Measurements from ENCODE around the gene NELFB.

Gene NELFB

GRCh38 chr9:137254624-137255447, at the start of gene NELFB:
NELFB (plus strand) TSS chr9:137255327.
- peak; percentile 95 for DNase-seq (ENCODE audit: low spot score)

DNA sequence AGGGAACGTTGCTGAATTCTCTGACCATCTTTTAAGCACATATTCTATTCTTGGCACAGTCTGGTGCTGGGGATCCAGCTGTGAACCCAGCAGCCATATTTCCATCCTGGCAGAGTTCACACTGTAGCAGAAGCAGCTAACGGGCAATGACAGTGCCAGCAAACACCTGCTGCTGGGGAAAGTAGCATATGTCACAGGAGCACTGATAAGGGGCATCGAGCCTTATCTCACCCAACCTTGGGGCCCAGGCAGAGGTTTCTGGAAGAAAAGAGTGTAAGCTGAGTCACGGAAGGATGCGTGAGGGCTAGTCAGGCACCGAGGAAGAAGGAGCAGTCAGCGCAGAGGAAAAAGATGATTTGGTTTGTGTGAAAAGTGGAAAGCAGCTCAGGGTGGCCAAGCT, 48.5 kb upstream of the NELFB start:
- DNase-seq (ENCODE audit: low spot score), result no peak

DNA sequence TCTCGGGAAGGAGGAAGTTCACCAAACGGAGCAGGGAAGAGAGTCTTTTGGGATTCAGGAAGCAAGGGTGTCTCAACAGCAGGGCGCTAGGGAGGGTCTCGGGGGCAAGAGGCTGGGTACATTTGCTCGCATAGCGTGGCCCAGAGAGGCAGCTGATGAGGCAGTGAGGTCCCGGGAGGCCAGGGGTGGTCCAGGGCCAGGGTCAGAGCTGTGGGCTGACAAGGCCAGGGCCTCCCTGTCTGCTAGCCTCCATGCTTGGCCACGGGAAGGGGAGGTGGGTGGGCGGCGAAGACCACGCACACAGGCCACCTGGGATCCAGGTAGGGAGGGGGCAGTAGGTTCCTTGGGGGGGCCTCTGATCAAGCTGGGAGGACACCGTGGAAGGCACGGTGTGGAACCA, 43.6 kb upstream of the NELFB start:
- no peak for DNase-seq (ENCODE audit: low spot score)

DNA sequence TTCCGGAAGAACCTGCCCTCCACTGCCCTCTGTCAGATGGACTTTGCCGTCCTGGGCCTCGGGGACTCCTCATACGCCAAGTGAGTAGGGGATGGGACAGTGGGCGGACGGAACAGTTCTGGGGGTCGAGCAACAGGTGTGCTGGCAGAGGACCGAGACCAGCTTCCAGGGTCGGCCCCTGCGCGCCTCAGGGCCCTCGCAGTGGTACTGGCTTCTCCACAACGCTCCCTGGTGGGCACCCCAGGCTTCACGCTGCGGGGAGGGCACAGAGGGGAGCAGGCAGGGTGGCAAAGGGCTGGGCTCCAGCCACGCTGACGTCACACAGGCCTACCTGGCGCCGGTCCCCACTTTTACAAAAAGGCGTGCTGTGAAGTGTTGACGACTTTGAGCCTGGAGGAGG, 42.6 kb upstream of the NELFB start:
- no peak for DNase-seq (ENCODE audit: low spot score)

DNA sequence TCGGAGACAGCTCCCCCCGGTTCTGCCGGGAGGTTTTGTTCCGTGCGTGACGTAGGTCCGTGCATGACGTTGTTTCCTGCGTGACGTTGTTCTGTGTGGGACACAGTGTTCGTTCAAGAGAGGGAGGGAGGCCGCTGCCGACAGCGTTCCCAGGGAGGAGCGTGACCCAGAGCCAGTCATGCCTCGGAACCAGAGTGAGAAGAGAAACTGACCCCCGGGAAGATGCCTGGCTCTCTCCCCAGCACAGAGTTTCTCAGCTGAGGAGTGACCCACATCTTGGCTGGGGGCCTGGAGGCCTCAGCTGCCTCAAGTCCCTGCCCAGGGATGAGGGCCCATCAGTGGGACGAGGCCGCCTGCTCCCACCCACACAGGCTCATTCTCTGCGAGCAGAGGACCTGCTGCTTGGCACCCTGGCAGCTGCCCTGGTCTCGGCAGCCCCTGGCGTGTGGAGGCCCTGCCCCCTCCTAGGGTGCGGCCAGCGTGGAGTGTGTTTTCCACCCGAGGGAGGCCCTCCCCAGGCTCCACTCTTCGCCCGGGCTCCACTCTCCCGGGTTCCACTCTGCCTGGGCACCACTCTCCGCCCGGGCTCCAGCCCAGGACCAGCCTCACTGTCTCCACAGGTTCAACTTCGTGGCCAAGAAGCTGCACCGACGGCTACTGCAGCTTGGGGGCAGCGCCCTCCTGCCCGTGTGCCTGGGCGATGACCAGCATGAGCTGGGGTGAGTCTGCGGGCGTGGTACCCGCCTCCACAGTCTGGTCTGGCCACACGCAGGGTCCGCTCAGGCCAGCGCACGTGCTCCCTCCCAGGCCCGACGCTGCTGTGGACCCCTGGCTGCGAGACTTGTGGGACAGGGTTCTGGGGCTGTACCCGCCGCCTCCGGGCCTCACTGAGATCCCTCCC, 41.7 kb upstream of the NELFB start:
- DNase-seq (ENCODE audit: low spot score), result no peak

DNA sequence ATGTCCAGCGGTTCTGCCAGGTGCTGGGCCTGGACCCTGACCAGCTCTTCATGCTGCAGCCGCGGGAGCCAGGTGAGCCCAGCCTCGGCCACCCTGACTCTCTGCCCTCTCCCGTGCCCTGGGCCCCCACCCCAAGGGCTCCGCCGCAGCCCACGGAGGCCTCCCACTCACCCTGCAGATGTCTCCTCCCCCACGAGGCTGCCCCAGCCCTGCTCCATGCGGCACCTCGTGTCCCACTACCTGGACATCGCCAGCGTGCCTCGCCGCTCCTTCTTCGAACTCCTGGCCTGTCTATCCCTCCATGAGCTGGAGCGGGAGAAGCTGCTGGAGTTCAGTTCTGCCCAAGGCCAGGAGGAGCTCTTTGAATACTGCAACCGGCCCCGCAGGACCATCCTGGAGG, 40.5 kb upstream of the NELFB start:
- no peak for DNase-seq (ENCODE audit: low spot score)

- DNase-seq (ENCODE audit: low spot score), result no peak
Measured at GRCh38 chr9:137215196-137215986, 39.7 kb upstream of the NELFB start.

- no peak for DNase-seq (ENCODE audit: low spot score)
Measured at GRCh38 chr9:137216188-137216965, 38.8 kb upstream of the NELFB start.

- no peak for DNase-seq (ENCODE audit: low spot score)
Measured at GRCh38 chr9:137217276-137218211, 37.6 kb upstream of the NELFB start.

DNA sequence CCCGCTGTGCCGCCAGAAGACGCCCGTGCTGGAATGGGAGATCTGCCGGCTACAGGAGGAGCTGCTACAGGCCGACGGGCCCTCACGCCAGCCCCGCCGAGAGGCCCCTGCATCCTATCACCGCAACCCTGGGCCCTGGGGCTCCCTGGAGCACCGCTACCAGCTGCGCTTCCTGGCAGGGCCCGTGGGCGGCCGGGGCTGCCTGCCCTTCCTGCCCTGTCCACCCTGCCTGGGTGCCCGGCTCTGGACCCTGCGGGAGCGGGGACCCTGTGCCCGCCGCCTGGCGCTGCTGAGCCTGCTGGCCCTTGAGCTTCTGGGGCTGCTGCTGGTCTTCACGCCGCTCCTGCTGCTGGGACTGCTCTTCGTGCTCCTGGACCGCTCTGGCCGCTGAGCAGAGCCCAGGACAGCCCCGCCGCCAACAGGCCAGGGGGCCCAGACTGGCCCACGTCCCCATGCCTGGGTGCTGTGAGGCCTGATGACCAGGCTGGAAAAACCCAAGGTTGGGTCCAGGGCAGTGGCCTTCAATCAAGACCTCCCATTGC, 36.8 kb upstream of the NELFB start:
- no peak for DNase-seq (ENCODE audit: low spot score)

DNA sequence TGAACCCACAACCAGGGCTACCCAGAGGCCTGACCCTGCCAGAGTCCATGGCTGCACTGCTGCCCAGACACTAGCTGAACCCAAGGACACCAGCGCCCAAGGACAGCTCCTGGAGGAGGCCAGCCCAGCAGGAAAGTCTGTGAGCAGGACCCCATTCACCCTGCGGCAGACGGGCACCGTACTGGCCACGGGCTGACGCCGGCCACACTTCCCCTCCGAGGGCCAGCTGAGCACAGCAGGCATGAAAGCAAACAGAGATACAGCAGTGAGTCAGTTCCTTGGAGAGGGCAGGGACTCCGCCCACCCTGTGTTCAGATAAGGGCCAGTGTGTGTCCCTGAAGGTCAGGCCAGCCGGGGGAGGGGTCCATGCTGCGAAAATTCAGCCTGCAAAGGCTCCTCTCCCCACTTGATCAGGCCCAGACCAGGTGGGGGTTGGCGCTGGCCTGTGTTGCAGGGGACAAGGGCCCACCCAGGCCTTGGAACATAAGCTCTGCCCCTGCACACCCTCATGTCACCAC, 36.3 kb upstream of the NELFB start:
- no peak for DNase-seq (ENCODE audit: low spot score)

GRCh38 chr9:137219757-137220316, 35.3 kb upstream of the NELFB start:
- no peak for DNase-seq (ENCODE audit: low spot score)

DNA sequence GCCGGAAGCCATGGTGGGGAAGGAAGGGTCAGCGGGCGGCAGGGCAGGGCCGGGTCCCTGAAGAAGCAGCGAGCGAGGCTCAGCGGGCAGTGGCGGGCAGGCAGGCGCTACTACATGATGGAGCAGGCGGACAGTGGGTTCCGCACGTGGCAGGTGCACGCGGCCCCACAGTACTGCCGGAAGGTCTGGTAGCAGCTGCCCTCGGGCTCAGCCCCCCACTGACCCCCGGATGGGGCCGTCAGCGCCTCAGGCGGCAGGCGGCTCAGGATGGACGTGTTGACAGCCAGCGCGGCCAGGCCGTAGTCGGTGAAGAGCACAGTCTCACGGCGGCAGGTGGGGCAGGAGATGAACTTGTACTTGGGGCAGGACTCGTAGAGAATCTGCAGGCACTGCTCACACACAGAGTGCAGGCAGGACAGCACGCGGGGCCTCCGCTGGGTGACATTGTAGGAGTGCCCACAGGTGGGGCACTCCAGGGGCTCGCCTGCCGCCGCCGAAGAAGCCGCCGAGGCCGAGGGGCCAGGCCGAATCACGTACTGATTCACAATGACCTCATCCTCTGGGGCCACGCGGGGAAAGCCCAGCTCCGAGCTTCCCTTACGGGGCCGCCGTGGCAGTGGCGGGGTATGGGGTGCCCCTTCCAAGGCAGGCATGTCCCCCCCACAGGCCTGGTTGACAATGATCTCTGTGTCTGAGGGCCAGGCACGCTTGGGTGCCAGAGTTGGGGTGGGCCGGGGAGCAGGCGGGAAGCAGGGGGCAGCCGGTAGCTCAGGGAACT, 34.6 kb upstream of the NELFB start:
- DNase-seq (ENCODE audit: low spot score), result no peak

GRCh38 chr9:137221095-137221505, 34.0 kb upstream of the NELFB start:
- no peak for DNase-seq (ENCODE audit: low spot score)

DNA sequence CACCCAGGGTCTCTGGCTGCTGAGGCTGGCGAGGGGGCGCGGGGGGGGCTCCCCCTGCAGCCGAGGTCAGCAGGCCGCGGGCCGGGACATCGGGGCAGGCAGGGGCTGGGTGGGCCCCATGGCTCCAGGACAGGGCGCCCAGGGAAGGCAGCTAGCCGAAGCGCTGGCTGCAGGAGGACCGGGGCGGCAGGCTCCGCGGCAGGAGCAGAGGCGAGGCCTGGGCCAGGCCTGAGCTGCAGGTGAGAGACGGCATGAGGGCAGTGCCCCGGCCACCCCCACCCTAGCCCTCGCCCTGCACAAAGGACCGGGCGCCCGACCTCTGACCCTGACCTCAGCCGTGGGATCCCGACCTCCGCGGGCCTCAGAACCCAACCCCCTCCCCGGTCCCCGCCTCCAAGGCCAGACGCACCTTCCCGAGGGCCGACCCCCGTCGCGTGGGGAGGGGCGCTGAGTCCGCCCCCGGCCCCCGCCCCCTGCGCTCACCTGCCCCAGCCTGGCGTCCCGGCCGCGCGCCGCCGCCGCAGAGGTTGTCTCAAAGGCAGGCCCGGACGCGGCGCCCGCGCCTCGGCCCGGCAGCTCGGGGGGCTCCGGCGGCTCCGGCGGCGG, 33.5 kb upstream of the NELFB start:
- DNase-seq (ENCODE audit: low spot score), result no peak

- DNase-seq (ENCODE audit: low spot score), result no peak
Measured at GRCh38 chr9:137222190-137223077, 32.7 kb upstream of the NELFB start, which contains the start of gene RNF208. RNF208 (minus strand) TSS chr9:137222240; CDS start chr9:137221212, 1,028 bp downstream.

Data from CD4-positive, alpha-beta T cell treated with Interleukin-15 for 4 hours (primary cell).